Measurements from ENCODE around the gene RAB11FIP3. TPM values are rescaled to one million over a fixed set of nuclear protein-coding genes. Genes with fewer than 3 reads are reported as not detected.

The RAB11FIP3 gene
- total and polyA plus RNA-seq, 10 of the 15 experiments (the other 5 are each of a cell fraction or from before 2014, with no cell fraction given), result 1.2 to 27.3 (median 7.7) TPM

GRCh38 chr16:401468-402348, 23.7 kb upstream of the RAB11FIP3 start, which contains the start of gene DECR2:
DECR2 (plus strand) TSS chr16:401885; CDS start chr16:401964, 79 bp downstream.
- H3K4me3 ChIP-seq, result peak within 1 kb of the TSS; percentile 97
- ChIA-PET SMC1A (ENCODE audit: uncharacterized antibody, unreplicated experiment) (interaction anchor here (0.8 to 1.7 kb wide), 2 partner anchors 19 to 25 kb away, joined by 3 to 5 read pairs; no protein-coding TSS in a partner anchor), RAD21 (ENCODE audit: unreplicated experiment) (interaction anchor here (0.8 to 1.4 kb wide), 4 partner anchors 19 to 168 kb away, joined by 3 to 7 read pairs (median 4); partner anchors contain the start of gene MRPL28), POLR2A (interaction anchor here (0.5 to 2.5 kb wide), 2 partner anchors 19 to 910 kb away, joined by 3 to 9 read pairs; no protein-coding TSS in a partner anchor), CTCF (interaction anchor here (0.8 to 1.4 kb wide), 4 partner anchors 10 to 295 kb away, joined by 3 to 7 read pairs (median 4); no protein-coding TSS in a partner anchor)
- FAIRE-seq, result peak; percentile 76
- H3K9ac ChIP-seq (ENCODE audit: control insufficient read depth, insufficient read depth, low read length), result peak within 1 kb of the TSS; percentile 88
- in situ Hi-C loops (cut with MboI), result no loop called here
- no peaks in the 10 kb centered on the region for H3K9me3 ChIP-seq (replicated peaks; ENCODE audit: control insufficient read depth, insufficient read depth, low read length)
- peak; percentile 90 for ATAC-seq
- DNase-seq (ENCODE audit: low read depth, low spot score), result peak; percentile 40
- no peaks in the 10 kb centered on the region for H3K27me3 ChIP-seq (replicated peaks in 1 of 2; ENCODE audit: control insufficient read depth in 2 of 2, insufficient read depth in 2 of 2, low read length in 1 of 2)
- peak within 1 kb of the TSS; percentile 73 for H3K27ac ChIP-seq (ENCODE audit: control insufficient read depth, insufficient read depth)
- peak within 1 kb of the TSS; percentile 75 for H3K4me2 ChIP-seq (ENCODE audit: control insufficient read depth, insufficient read depth)
- peaks cover 2% of the 10 kb centered on the region; the same call in 1 of the 2 replicates for H3K79me2 ChIP-seq (ENCODE audit: control insufficient read depth, insufficient read depth, low read length)
- peaks cover 7% of the 10 kb centered on the region; the same call in 1 of the 2 replicates for H3K4me1 ChIP-seq (ENCODE audit: control insufficient read depth, insufficient read depth, low read length)
- intact Hi-C loops (cut with micrococcal nuclease; ENCODE audit: unreplicated experiment), result no loop called here
- WGBS (ENCODE audit: insufficient coverage, insufficient replicate concordance, low lambda C conversion rate, missing lambda C conversion rate), result under 1% methylated on average over 69 of the region's 91 CpGs
- H2AFZ ChIP-seq (ENCODE audit: control insufficient read depth, low read depth, low read length), result peak within 1 kb of the TSS; percentile 94
- no peaks in the 10 kb centered on the region for H4K20me1 ChIP-seq (ENCODE audit: control insufficient read depth, insufficient read depth)
- H3K36me3 ChIP-seq (ENCODE audit: control insufficient read depth in 2 of 2, insufficient read depth in 2 of 2, low read length in 1 of 2), result no peaks in the 10 kb centered on the region
- BruUV-seq (replicated peaks), result no TSS peak
- TF ChIP-seq, protein P1, sequence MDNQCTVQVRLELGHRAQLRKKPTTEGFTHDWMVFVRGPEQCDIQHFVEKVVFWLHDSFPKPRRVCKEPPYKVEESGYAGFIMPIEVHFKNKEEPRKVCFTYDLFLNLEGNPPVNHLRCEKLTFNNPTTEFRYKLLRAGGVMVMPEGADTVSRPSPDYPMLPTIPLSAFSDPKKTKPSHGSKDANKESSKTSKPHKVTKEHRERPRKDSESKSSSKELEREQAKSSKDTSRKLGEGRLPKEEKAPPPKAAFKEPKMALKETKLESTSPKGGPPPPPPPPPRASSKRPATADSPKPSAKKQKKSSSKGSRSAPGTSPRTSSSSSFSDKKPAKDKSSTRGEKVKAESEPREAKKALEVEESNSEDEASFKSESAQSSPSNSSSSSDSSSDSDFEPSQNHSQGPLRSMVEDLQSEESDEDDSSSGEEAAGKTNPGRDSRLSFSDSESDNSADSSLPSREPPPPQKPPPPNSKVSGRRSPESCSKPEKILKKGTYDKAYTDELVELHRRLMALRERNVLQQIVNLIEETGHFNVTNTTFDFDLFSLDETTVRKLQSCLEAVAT (IDR thresholded peaks at IDR 0.05), result 0 out of 2 replicates have a peak, but pooled peaks have one; percentile 39
- TF ChIP-seq ATF7 (IDR thresholded peaks at IDR 0.05; ENCODE audit: low read depth), result no peak
- no peak for TF ChIP-seq FOXK2 (IDR thresholded peaks at IDR 0.05)
- TF ChIP-seq STAT3 (IDR thresholded peaks at IDR 0.05; ENCODE audit: low read depth, low read length), result no peak
- TF ChIP-seq SUPT20H (IDR thresholded peaks at IDR 0.05; ENCODE audit: borderline replicate concordance, control insufficient read depth, low read depth, low read length), result no peak
- no peak for TF ChIP-seq BMI1 (IDR thresholded peaks at IDR 0.05; ENCODE audit: borderline replicate concordance)
- peak; percentile 41 for TF ChIP-seq CREB1 (IDR thresholded peaks at IDR 0.05; ENCODE audit: low read depth)
- TF ChIP-seq CBFB (IDR thresholded peaks at IDR 0.05; ENCODE audit: low read depth), result no peak
- TF ChIP-seq MAX (IDR thresholded peaks at IDR 0.05; ENCODE audit: low read depth, low read length), result peak; percentile 79
- TF ChIP-seq, protein P2, sequence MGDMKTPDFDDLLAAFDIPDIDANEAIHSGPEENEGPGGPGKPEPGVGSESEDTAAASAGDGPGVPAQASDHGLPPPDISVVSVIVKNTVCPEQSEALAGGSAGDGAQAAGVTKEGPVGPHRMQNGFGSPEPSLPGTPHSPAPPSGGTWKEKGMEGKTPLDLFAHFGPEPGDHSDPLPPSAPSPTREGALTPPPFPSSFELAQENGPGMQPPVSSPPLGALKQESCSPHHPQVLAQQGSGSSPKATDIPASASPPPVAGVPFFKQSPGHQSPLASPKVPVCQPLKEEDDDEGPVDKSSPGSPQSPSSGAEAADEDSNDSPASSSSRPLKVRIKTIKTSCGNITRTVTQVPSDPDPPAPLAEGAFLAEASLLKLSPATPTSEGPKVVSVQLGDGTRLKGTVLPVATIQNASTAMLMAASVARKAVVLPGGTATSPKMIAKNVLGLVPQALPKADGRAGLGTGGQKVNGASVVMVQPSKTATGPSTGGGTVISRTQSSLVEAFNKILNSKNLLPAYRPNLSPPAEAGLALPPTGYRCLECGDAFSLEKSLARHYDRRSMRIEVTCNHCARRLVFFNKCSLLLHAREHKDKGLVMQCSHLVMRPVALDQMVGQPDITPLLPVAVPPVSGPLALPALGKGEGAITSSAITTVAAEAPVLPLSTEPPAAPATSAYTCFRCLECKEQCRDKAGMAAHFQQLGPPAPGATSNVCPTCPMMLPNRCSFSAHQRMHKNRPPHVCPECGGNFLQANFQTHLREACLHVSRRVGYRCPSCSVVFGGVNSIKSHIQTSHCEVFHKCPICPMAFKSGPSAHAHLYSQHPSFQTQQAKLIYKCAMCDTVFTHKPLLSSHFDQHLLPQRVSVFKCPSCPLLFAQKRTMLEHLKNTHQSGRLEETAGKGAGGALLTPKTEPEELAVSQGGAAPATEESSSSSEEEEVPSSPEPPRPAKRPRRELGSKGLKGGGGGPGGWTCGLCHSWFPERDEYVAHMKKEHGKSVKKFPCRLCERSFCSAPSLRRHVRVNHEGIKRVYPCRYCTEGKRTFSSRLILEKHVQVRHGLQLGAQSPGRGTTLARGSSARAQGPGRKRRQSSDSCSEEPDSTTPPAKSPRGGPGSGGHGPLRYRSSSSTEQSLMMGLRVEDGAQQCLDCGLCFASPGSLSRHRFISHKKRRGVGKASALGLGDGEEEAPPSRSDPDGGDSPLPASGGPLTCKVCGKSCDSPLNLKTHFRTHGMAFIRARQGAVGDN (IDR thresholded peaks at IDR 0.05), result peak; percentile 31
- TF ChIP-seq BCLAF1 (IDR thresholded peaks at IDR 0.05), result no peak
- TF ChIP-seq NFYA (IDR thresholded peaks at IDR 0.05; ENCODE audit: borderline replicate concordance, low read depth, low read length), result no peak
- TF ChIP-seq BHLHE40 (IDR thresholded peaks at IDR 0.05; ENCODE audit: borderline replicate concordance in 1 of 2, low read depth in 2 of 2, low read length in 1 of 2), result peak; percentile 19 to 60; a peak in 2 of 4 replicates
